Keratinocyte (primary cell): ENCODE data around the gene PDZD2.

Experiments used
- EZH2 ChIP-seq: IDR thresholded peaks from one replicate; pipeline ENCODE4 v1.6.1; 2012; ENCODE audit warnings: inconsistent platforms, mild to moderate bottlenecking, low read length, moderate library complexity
- TF ChIP-seq, protein P1 (sequence below), 3 experiments: IDR thresholded peaks in 1 of 3; conservative IDR thresholded peaks in 1 of 3; optimal IDR thresholded peaks in 1 of 3; 2 replicates in 2 of 3; 3 replicates in 1 of 3; pipeline versions ENCODE3 to v1.5.1; 2011; ENCODE audit warnings: low read length in 3 of 3, mild to moderate bottlenecking in 3 of 3, moderate library complexity in 2 of 3, control low read depth in 1 of 3, inconsistent platforms in 1 of 3; ENCODE audit not compliant: insufficient read depth in 2 of 3; ENCODE audit errors: extremely low read depth in 1 of 3

DNA sequence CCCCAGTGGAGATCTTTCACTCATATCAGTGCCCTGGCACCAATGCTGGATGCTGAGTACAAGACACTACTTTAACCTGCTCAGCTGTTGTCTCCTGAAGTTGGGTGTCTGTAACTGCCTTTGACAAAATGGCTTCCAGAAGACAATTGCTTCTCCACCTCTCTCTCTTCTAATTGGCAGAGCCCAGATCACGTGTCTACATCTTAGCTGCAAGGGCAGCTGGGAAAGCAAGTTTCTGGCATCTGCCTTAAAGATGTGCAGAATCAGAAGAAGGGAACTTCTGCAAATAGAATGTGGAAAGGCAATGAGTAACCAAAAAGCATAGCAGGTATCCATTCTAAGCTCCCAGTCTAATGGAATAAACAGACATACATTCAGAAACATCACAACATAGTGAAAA lies 81.1 kb downstream of the PDZD2 start:
- TF ChIP-seq EZH2: no peak
- TF ChIP-seq, protein P1, sequence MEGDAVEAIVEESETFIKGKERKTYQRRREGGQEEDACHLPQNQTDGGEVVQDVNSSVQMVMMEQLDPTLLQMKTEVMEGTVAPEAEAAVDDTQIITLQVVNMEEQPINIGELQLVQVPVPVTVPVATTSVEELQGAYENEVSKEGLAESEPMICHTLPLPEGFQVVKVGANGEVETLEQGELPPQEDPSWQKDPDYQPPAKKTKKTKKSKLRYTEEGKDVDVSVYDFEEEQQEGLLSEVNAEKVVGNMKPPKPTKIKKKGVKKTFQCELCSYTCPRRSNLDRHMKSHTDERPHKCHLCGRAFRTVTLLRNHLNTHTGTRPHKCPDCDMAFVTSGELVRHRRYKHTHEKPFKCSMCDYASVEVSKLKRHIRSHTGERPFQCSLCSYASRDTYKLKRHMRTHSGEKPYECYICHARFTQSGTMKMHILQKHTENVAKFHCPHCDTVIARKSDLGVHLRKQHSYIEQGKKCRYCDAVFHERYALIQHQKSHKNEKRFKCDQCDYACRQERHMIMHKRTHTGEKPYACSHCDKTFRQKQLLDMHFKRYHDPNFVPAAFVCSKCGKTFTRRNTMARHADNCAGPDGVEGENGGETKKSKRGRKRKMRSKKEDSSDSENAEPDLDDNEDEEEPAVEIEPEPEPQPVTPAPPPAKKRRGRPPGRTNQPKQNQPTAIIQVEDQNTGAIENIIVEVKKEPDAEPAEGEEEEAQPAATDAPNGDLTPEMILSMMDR (optimal IDR thresholded peaks at IDR 0.05 in 1 of 3, IDR thresholded peaks at IDR 0.05 in 1 of 3, conservative IDR thresholded peaks at IDR 0.05 in 1 of 3; ENCODE audit: extremely low read depth in 1 of 3, insufficient read depth in 2 of 3, low read length in 3 of 3): no peak
